Memory B cell (primary cell): ENCODE measurements around the gene RALGPS2.
"Not testable (repeated sequence)": the region's sequence is repeated elsewhere in the genome, so short reads cannot be mapped to it uniquely, and the experiment has no call there.

Experiments used
- ATAC-seq: fragments of 150-1000 bp; cut with Tn5 transposase; 2 replicates; pipeline ENCODE4 v1.10.0; 2021; ENCODE audit warnings: low read depth, mild to moderate bottlenecking, moderate library complexity
- DNase-seq, 2 donors: peaks; one replicate each; pipeline ENCODE4 v3.0.0; 2022; ENCODE audit warnings: low spot score in 2 of 2
- H3K27ac Mint-ChIP-seq: one replicate; pipeline ENCODE4 v1.8.0; 2022; ENCODE audit warnings: mild to moderate bottlenecking, moderate library complexity, mixed read lengths
- H3K27me3 Mint-ChIP-seq: one replicate; pipeline ENCODE4 v1.8.0; 2022; ENCODE audit warnings: mixed read lengths
- H3K36me3 Mint-ChIP-seq: one replicate; pipeline ENCODE4 v1.8.0; 2022; ENCODE audit warnings: mild to moderate bottlenecking, mixed read lengths
- H3K4me1 Mint-ChIP-seq: one replicate; pipeline ENCODE4 v1.8.0; 2022; ENCODE audit warnings: mixed read lengths
- H3K4me3 Mint-ChIP-seq: one replicate; pipeline ENCODE4 v1.8.0; 2022; ENCODE audit warnings: mild to moderate bottlenecking, moderate library complexity, mixed read lengths
- H3K9me3 Mint-ChIP-seq: one replicate; pipeline ENCODE4 v1.8.0; 2022; ENCODE audit warnings: mixed read lengths

Gene RALGPS2

GRCh38 chr1:178945763-178946266 is 220.8 kb downstream of the RALGPS2 start:
- peaks cover 3% of the 10 kb centered on the region for H3K4me1 Mint-ChIP-seq
- H3K27ac Mint-ChIP-seq = no peak overlapping the region
- H3K36me3 Mint-ChIP-seq = no peaks in the 10 kb centered on the region
- DNase-seq (no peak), ATAC-seq (no peak)
- no peaks in the 10 kb centered on the region for H3K9me3 Mint-ChIP-seq
- peaks cover 25% of the 10 kb centered on the region for H3K27me3 Mint-ChIP-seq
- no peak overlapping the region for H3K4me3 Mint-ChIP-seq

- Mint-ChIP-seq H3K4me3 (no peak overlapping the region), H3K9me3 (no peaks in the 10 kb centered on the region), H3K4me1 (no peaks in the 10 kb centered on the region), H3K27ac (no peak overlapping the region), H3K27me3 (peaks cover 22% of the 10 kb centered on the region), H3K36me3 (no peaks in the 10 kb centered on the region)
- DNase-seq (no peak), ATAC-seq (no peak)
Measured at GRCh38 chr1:178946416-178946815, 221.4 kb downstream of the RALGPS2 start.

DNA sequence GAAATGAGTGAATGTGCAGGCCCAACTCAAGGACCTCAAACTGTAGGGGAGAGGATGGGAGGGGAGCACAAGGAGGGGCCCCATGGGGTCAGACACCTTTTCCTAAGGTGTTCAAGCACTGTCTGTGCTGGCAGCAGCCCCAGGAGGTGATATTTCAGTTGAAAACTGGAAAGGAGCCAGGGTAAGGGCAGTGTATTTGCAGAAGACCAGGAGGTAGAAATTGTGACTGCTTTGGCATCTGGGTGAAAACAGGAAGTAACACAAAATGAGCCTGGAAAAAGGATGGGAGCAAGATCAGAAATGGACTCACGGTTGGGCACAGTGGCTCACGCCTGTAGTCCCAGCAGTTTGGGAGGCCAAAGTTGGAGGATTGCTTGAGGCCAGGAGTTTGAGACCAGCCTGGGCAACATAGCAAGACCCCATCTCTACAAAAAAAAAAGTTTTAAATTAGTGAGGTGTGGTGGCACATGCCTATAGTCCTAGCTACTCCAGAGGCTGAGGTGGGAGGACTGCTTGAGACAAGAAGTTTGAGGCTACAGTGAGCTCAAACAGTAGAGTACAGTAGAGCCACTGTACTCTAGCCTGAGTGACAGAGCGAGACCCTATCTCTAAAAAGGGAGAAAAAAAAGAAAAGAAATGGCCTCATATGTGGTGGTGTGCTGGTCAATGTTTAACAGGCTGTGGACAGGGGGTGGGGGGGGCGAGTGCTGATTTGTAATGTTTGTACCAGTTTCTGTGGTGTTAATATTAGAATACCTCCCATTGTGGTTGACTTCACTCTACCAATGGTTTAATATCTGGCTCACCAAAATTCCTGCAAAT is 222.0 kb downstream of the RALGPS2 start:
- Mint-ChIP-seq H3K9me3 (no peaks in the 10 kb centered on the region), H3K27ac (no peak overlapping the region)

GRCh38 chr1:178947677-178947981 is 222.6 kb downstream of the RALGPS2 start:
- H3K27ac Mint-ChIP-seq = no peak overlapping the region
- H3K27me3 Mint-ChIP-seq = peaks cover 18% of the 10 kb centered on the region
- H3K36me3 Mint-ChIP-seq = no peaks in the 10 kb centered on the region
- no peaks in the 10 kb centered on the region for H3K9me3 Mint-ChIP-seq
- no peak for ATAC-seq
- no peaks in the 10 kb centered on the region for H3K4me1 Mint-ChIP-seq
- DNase-seq = no peak
- no peak overlapping the region for H3K4me3 Mint-ChIP-seq

More for the DNA sequence above, 222.0 kb downstream of the RALGPS2 start:
- Mint-ChIP-seq H3K27me3 (peaks cover 20% of the 10 kb centered on the region), H3K4me1 (no peaks in the 10 kb centered on the region), H3K36me3 (no peaks in the 10 kb centered on the region), H3K4me3 (no peak overlapping the region)
- no peak for ATAC-seq
- DNase-seq = no peak

DNA sequence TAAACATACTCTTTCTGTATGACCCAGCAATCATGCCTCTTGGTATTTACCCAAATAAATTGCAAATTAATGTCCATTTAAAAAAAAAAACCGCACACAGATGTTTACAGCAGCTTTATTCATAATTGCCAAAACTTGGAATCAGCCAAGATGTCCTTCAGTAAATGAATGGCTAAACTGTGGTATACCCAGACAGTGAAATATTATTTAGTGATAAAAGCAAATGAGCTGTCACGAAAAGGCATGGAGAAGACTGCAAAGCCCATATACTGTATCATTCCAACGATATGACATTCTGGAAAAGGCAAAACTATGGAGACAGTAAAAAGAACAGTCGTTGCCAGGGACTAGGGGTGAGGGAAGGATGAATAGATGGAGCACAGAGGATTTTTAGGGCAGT is 223.6 kb downstream of the RALGPS2 start:
- Mint-ChIP-seq H3K9me3 (no peaks in the 10 kb centered on the region), H3K4me3 (no peak overlapping the region), H3K4me1 (no peaks in the 10 kb centered on the region), H3K36me3 (no peaks in the 10 kb centered on the region), H3K27me3 (peaks cover 15% of the 10 kb centered on the region), H3K27ac (no peak overlapping the region)
- ATAC-seq = no peak
- no peak for DNase-seq

DNA sequence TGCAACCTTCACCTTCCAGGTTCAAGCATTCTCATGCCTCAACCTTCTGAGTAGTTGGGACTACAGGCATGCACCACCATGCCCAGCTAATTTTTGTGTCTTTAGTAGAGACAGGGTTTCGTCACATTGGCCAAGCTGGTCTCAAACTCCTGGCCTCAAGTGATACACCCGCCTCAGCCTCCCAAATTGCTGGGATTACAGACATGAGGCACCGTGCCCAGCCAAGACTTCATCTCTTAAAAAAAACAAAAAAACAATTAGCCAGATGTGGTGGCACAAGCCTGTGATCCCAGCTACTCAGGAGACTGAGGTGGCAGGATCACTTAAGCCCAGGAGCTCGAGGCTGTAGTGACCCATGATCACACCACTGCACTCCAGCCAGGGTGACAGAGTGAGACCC is 224.8 kb downstream of the RALGPS2 start:
- not testable (repeated sequence) for DNase-seq, ATAC-seq, H3K36me3 Mint-ChIP-seq, H3K4me1 Mint-ChIP-seq, H3K27ac Mint-ChIP-seq, H3K9me3 Mint-ChIP-seq, H3K4me3 Mint-ChIP-seq
- peaks cover 12% of the 10 kb centered on the region for H3K27me3 Mint-ChIP-seq

DNA sequence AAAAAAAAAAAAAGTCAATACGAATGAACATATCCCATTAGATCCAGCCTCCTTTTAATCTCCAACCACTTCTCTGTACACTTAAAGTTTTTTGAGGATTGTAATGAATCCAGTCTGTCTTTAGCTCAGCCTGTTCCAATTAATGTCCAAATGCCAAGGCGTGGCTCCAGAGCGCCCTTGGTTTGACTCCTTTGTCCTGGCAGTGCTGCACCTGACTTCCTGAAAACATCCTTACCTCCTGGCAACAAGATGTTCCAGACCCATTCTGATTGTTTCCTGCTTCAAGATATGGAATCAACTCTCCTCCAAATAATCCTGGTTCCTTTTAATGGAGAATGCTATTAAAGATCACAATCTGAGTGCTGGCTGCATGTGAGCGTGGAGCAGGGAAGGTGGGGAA is 226.6 kb downstream of the RALGPS2 start:
- Mint-ChIP-seq H3K9me3 (no peaks in the 10 kb centered on the region), H3K36me3 (no peaks in the 10 kb centered on the region), H3K27me3 (peaks cover 13% of the 10 kb centered on the region), H3K27ac (no peak overlapping the region), H3K4me3 (no peak overlapping the region), H3K4me1 (no peaks in the 10 kb centered on the region)
- ATAC-seq (no peak), DNase-seq (no peak)

GRCh38 chr1:178953034-178953433 is 228.0 kb downstream of the RALGPS2 start:
- no peaks in the 10 kb centered on the region for H3K9me3 Mint-ChIP-seq
- no peak overlapping the region for H3K27ac Mint-ChIP-seq
- DNase-seq (no peak), ATAC-seq (no peak)
- no peak overlapping the region for H3K4me3 Mint-ChIP-seq
- no peaks in the 10 kb centered on the region for H3K4me1 Mint-ChIP-seq
- H3K27me3 Mint-ChIP-seq = peaks cover 12% of the 10 kb centered on the region
- no peaks in the 10 kb centered on the region for H3K36me3 Mint-ChIP-seq

DNA sequence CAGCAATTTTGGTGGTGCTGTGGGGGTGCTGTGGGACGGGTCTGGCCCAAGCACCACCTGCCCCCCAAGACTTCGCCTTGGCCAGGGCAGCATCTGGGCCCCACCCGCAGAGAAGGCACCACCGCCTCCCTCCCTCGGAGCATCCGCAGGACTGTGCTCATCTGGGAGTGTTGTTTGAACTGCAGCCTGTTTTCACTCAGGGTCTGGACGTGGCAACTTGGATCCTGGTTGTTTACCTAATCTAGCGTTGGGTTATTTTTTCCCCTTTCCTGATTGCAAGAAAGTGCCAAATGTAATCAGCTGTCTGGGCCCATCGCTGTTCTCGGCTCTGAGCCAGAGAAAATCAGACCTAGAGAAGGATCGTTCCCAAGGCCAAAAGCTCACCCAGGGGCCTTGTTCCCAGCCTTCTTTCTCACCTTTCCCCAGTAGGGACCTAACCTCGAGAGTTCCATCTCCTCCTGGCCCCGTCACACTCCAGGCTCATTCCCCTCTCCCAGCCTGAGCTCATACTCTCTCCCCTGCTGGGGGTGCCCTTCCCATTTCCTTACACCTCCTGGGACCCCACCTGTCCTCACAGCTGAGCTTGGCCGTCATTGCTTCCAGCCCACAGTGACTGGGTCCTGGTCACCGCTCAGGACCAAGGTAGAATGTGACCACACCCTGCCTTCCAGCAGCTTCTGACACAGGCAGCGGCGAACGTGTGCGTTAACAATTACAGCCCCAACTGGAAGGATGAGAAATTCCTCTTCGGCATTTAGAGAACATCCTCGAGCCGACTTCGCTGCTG is 228.7 kb downstream of the RALGPS2 start:
- Mint-ChIP-seq H3K27me3 (peaks cover 7% of the 10 kb centered on the region), H3K27ac (no peak overlapping the region), H3K4me1 (no peaks in the 10 kb centered on the region), H3K9me3 (no peaks in the 10 kb centered on the region), H3K4me3 (no peak overlapping the region), H3K36me3 (no peaks in the 10 kb centered on the region)
- ATAC-seq = no peak
- no peak for DNase-seq

DNA sequence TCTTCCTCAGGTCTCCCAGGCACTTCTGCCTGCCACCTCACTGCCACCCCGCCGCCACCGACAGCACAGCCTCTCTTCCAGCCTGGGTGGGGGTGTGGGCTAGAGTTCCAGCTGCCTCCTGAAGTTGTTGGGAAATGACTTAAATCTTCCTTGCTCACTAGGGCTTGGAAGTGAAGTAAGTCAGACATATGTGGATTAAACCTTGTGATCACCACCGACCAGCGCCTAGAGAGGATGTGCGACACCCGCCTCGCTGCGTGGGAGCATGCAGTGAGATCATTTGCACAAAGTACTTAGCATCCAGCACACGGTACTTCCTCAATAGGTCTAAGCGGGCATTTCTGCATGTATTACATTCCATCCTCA is 229.3 kb downstream of the RALGPS2 start:
- H3K4me3 Mint-ChIP-seq = no peak overlapping the region
- no peak overlapping the region for H3K27ac Mint-ChIP-seq
- H3K9me3 Mint-ChIP-seq = no peaks in the 10 kb centered on the region
- H3K4me1 Mint-ChIP-seq = no peaks in the 10 kb centered on the region
- no peaks in the 10 kb centered on the region for H3K36me3 Mint-ChIP-seq
- peaks cover 3% of the 10 kb centered on the region for H3K27me3 Mint-ChIP-seq
- DNase-seq (no peak), ATAC-seq (no peak)

- H3K27ac Mint-ChIP-seq = no peak overlapping the region
- DNase-seq = no peak
- H3K36me3 Mint-ChIP-seq = no peaks in the 10 kb centered on the region
- no peak for ATAC-seq
- H3K4me3 Mint-ChIP-seq = no peak overlapping the region
- no peaks in the 10 kb centered on the region for H3K4me1 Mint-ChIP-seq
- peaks cover 3% of the 10 kb centered on the region for H3K27me3 Mint-ChIP-seq
- H3K9me3 Mint-ChIP-seq = no peaks in the 10 kb centered on the region
Measured at GRCh38 chr1:178954937-178955336, 229.9 kb downstream of the RALGPS2 start.

- DNase-seq = no peak
- H3K27ac Mint-ChIP-seq = no peak overlapping the region
- no peaks in the 10 kb centered on the region for H3K36me3 Mint-ChIP-seq
- no peak overlapping the region for H3K4me3 Mint-ChIP-seq
- no peaks in the 10 kb centered on the region for H3K4me1 Mint-ChIP-seq
- peaks cover 3% of the 10 kb centered on the region for H3K27me3 Mint-ChIP-seq
- H3K9me3 Mint-ChIP-seq = no peaks in the 10 kb centered on the region
- ATAC-seq = no peak
Measured at GRCh38 chr1:178955391-178955954, 230.4 kb downstream of the RALGPS2 start.

- DNase-seq (no peak), ATAC-seq (no peak)
- Mint-ChIP-seq H3K36me3 (peaks cover 2% of the 10 kb centered on the region), H3K9me3 (no peaks in the 10 kb centered on the region), H3K4me1 (no peaks in the 10 kb centered on the region), H3K27ac (no peak overlapping the region), H3K4me3 (no peak overlapping the region), H3K27me3 (peaks cover 3% of the 10 kb centered on the region)
Measured at GRCh38 chr1:178958491-178958890, 233.4 kb downstream of the RALGPS2 start.
